HuH-7.5 (cell line): ENCODE results near the gene GLT8D2.

ENCODE experiments used
- DNase-seq: peaks from one replicate; pipeline ENCODE4 v3.0.0; 2011; ENCODE audit warnings: low spot score

Gene GLT8D2

GRCh38 chr12:103948746-103949406 lies 101.1 kb downstream of the GLT8D2 start:
- no peak for DNase-seq

GRCh38 chr12:103947871-103948555 lies 102.0 kb downstream of the GLT8D2 start:
- no peak for DNase-seq

- DNase-seq: no peak
These were observed 105.0 kb downstream of the GLT8D2 start for GRCh38 chr12:103944964-103945363.
